HG03139 (cell line): Measurements from ENCODE around the gene RFX3.

Source experiments
- ATAC-seq: cut with Tn5 transposase; IDR thresholded peaks from one replicate; pipeline ENCODE4 v1.9.1; 2021; ENCODE audit not compliant: unreplicated experiment

The RFX3 gene

GRCh38 chr9:3436629-3437420 lies 89.0 kb downstream of the RFX3 start:
- no peak for ATAC-seq

- no peak for ATAC-seq
Observed at GRCh38 chr9:3435732-3436131, 90.1 kb downstream of the RFX3 start.

DNA sequence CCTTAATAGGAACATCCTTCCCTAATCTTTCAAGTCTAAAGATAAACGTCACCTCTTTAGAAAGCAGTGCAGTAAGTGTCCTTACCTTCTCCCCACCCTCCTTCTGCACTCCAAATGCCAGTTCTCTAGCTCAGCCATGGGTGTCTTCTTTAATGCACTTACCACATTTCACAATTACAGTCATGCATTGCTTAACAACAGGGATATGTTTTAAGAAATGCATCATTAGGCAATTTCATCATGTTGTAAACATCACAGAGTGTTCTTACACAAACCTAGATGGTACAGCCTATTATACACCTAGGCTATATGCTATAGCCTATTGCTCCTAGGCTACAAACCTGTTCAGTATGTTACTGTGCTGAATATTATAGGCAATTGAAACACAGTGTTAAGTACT lies 91.2 kb downstream of the RFX3 start:
- no peak for ATAC-seq

DNA sequence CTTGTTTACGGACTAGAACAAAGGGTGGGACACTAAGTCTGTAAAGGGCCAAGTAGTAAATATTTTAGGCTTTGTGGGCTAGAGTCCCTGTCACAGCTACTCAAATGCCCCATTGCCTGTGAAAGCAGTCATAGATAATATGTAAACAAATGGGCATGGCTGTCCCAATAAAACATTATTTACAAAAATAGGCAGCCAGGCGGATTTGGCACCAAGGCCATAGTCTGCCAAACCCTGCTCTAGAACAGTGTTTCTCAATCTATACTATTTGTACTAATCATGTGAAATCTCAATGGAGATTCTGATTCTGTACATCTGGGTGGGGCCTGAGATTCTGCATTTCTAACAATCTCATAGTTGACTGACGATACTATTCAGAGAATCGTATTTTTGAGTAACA lies 92.0 kb downstream of the RFX3 start:
- no peak for ATAC-seq

DNA sequence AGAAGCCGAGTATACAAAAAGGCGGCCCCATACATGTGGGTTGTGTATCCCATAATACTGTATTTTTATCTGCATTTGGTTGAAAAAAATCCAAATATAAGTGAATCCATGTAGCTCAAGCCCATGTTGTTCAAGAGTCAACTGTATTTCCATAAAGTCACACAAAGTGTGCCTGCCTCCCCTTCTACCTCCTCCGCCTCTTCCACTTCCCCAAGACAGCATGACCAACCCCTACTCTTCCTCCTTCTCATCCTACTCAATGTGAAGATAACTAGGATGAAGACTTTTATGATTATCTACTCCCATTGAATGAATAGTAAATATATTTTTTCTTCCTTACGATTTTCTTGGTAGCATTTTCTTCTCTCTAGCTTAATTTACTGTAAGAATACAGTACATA lies 92.7 kb downstream of the RFX3 start:
- ATAC-seq, result no peak

DNA sequence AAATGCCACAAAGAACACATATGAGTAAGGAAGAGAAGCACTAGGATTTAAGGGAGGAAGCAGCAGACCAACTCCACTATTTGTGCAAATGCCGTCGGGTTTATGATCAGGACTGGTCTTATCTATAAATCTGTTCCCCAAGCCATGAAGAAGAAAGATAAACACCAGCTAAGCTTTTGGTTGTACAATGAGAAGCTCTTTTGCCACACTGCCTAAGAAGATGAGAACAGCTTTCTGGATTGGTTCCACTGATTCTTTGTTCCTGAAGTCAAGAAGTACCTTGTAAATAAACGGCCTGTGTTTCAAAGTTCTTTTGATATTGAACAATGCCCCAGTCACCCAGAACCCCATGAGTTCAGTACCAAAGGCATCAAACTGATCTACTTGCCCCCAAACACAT lies 93.9 kb downstream of the RFX3 start:
- ATAC-seq, result no peak

DNA sequence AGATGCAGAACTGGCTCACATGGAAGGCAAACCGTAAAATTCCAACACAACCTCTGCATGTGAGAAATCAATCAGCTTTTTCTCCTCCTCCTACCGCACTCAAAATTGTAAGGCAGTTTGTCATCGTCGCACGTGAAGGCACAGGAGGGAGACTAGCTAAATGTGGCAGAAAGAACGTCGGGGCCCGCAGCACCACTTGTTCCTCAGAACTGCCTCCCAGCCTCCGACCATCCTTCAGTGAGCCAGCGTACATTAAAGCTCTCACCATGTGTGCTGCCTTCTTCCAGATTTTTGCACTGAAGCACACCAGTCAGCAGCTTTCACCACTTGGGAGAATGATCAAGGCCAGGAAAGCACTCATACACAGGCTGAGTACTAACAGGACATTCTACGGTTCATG lies 105.9 kb downstream of the RFX3 start:
- no peak for ATAC-seq

DNA sequence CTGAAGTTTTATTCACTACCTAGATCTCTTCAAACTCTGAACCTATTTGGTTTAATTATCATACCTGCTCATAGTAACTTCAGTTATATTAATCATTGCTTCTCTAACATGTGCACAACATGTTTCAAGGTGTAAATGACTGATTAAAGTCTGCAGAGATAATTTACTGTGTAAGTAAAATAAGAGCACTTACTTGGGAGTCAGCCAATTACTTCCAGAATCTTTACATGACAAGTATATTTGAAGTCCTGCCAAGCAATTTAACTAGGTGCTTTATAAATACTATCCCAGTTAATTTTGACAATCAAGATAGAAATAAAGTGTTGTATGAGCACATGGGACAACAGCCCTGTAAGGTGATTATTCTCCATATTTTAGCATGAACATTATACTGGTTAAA lies 109.9 kb downstream of the RFX3 start:
- ATAC-seq, result no peak

- ATAC-seq, result no peak
Observed at GRCh38 chr9:3413984-3414383, 111.8 kb downstream of the RFX3 start.

DNA sequence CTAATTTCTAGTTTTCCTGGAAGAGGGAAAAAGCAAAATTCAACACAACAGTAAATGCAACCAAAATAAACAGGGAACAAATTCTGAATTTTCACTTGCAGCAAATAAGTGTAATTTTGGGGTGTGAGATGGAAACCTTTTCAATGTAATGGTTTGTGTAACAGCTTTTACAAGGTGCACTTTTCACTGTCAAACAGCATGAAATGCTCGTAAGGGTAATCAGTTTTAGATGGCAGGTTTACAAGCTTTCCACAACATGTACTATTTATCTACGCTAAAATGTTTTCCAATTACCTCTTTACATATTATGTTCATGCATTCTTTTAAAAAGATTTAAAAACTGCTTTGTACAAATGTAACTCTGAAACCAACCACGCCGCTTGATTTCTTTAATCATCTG lies 115.3 kb downstream of the RFX3 start:
- no peak for ATAC-seq

- no peak for ATAC-seq
Observed at GRCh38 chr9:3409453-3409852, 116.3 kb downstream of the RFX3 start.

DNA sequence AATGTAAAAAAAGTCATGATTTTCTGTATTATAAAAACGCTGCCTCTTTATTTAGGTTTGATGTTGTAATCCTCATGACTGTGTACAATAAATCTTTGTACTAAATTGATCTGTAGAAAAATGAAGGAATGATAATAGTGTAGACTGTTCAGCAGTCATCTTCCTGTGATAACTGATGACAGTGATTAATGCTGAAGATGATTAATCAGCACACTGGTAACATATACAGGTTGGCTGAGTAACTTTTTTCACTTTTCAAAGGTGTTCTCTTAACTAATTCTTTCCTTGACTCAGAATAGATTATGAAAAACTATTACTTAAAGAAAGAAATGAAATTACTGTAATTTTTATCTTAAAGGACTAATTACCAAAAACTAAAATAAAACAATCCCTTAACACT lies 122.5 kb downstream of the RFX3 start:
- no peak for ATAC-seq

- ATAC-seq, result no peak
Observed at GRCh38 chr9:3401221-3401954, 124.4 kb downstream of the RFX3 start.

DNA sequence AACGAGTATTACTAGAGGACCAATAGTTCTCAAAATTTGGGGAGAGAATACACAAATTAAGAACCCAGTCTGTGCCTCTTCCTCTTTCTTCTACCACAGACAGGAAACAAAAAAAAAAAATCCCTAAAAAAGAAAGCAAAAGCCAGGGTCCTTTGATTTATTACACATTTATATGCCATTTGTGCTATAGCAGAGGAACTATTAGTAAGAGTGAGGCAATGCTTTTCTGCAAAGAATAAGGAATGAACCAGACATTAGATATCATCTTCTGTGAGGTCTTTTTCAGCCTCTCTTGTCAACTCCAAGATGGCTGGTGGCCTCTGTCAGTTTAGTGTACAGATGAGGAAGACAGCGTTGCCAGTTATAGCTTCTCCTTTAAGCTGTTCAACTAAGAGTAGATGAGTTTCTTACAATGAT lies 127.6 kb downstream of the RFX3 start:
- peak; percentile 51 for ATAC-seq

- no peak for ATAC-seq
Observed at GRCh38 chr9:3397766-3398165, 128.0 kb downstream of the RFX3 start.

GRCh38 chr9:3391414-3391813 lies 134.4 kb downstream of the RFX3 start:
- no peak for ATAC-seq

GRCh38 chr9:3386753-3387152 lies 139.0 kb downstream of the RFX3 start:
- ATAC-seq, result no peak

GRCh38 chr9:3385871-3386270 lies 139.9 kb downstream of the RFX3 start:
- peak; percentile 83 for ATAC-seq

DNA sequence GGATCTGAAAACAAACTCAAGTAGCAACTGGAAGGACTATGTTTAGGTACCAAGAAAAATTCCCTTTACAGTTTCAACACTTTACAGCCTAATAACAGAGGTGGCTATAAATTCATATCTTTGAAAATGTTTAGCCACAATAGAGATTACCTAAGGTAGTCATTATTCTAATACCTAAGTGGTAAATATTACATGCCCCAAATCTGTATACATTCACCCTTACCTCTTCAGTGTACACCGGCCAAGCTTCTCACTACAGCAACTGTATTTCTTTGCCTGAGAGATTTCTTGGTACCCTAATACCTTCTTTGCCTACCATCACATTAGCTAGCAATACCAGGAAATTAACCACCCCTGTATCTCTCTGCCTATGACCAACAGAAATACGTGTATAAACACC lies 154.0 kb downstream of the RFX3 start:
- no peak for ATAC-seq

DNA sequence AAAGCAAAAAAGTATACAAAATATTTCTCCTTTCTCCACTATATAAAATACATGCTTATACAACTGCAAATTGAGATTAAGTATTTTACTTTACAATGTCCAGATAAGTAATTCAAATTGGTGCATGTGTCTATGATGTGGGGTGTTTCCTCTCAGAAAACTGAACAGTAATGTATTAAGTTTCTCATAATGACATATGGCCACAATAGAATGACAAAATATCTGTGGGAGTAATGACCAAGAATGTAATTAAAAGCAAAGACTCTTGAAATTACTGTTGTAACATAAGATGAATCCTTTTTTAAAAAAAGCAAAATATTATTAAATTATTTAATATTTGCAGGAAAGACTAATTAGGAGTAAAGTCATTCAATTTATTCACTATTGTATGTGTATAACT lies 155.1 kb downstream of the RFX3 start:
- ATAC-seq, result no peak

DNA sequence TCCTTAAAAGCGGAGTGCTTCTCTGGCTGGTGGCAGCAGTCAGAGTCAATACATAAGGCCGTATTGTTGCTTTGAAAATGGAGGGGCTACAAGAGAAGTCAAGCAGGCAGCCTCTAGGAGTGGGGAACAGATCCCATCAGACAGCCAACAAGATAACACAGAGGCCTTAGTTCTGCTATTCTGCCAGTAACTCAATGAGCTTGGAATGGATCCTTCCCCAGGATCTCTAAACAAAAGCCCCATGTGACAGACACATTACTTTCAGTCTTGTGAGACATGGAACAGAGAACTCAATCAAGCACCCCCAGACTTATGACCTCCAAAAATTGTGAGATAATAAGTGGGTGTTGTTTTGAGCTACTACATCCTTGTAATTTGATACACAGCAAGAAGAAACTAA lies 158.6 kb downstream of the RFX3 start:
- no peak for ATAC-seq

GRCh38 chr9:3361689-3362392 lies 164.0 kb downstream of the RFX3 start:
- no peak for ATAC-seq
